HG03521 (cell line): Measurements from ENCODE around the gene PCSK6.
"Not testable (repeated sequence)": the region's sequence is repeated elsewhere in the genome, so short reads cannot be mapped to it uniquely, and the experiment has no call there.

Experiments used
- ATAC-seq: cut with Tn5 transposase; IDR thresholded peaks from one replicate; pipeline ENCODE4 v1.9.1; 2021; ENCODE audit warnings: mild to moderate bottlenecking, moderate library complexity; ENCODE audit not compliant: unreplicated experiment

PCSK6 gene

DNA sequence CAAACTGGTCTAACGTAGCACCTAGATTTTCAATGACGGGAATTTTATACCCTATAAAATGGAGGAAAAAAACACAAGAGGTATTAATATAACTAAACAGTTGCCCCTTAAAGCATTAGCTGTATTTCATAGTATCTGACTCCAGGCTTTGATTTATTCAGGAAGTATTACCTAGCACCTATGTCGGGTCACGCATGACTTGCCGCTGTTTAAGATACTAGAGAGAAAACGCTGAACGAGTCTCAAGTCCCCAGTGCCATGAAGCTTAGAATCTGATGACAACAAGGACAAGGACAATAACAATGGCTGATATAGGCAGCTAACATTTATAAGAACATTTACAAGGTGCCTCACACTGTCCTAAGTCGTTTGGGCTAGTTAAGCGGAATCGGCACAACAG lies 196.4 kb downstream of the PCSK6 start:
- ATAC-seq = no peak

DNA sequence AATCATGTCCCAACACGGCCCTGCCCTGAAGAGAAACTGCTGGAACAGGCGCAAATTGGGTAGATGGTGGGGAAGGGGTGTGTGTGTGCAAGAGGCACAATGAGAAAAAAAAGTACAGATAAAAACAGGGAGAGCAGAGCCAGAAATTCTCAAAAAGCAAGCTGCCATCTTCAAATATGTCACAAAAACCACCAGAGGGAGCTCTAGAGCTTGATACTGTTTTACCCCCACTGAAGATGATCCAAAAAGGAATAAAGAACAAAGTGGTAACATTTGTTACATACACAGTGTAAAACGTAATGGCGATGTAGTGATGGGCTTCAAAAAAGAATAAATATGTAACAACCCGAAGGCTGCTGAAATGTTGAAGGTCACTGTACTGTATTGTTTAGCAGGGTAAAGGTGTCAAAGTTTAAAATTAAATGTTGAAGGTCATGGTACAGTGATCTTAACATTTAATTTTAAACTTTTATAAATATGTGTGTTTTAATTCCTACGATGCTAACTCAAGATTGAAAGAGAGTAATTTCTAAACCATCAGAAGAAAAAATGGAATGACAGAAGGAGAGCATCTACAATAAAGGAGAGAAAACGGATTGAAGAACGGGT lies 200.5 kb downstream of the PCSK6 start:
- no peak for ATAC-seq

DNA sequence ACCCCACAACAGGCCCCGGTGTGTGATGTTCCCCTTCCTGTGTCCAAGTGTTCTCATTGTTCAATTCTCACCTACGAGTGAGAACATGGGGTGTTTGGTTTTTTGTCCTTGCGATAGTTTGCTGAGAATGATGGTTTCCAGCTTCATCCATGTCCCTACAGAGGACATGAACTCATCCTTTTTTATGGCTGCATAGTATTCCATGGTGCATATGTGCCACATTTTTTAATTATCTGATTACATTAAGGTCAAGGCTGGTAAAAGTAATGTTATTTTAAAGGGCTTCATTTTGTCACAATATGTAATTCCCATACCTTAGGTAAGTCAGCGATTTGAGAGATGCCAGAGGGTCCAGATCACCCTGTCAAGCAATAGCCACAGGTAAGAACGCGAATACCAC lies 202.2 kb downstream of the PCSK6 start:
- not testable (repeated sequence) for ATAC-seq

DNA sequence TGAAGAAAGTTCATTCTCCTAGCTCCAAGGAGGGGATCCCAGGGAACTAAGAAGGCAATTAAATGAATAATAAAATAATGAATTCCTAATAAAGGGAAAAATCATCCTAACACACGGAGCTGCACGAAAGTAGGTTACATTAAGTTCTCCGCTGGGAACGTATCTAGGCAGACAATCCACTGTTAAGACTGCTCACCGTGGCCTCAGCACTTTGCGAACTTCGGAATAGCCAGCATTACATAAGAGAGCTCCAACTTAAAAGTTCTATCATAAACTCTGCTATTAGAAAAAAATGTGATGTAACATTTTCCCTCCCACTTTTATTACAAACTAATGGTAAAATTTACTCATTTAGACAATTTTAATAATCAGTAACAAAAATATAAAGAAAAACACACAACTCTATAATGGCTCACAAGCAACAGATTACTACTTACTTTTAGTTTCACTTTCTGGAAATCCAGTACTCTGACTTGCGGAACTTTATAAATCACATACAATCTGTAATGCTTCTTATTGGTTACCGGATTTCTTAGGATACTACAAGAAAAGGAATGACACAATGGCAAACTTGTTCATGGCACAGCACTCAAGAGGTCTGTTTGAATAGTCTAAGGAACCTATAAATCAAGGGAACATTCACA lies 202.9 kb downstream of the PCSK6 start:
- ATAC-seq = no peak

DNA sequence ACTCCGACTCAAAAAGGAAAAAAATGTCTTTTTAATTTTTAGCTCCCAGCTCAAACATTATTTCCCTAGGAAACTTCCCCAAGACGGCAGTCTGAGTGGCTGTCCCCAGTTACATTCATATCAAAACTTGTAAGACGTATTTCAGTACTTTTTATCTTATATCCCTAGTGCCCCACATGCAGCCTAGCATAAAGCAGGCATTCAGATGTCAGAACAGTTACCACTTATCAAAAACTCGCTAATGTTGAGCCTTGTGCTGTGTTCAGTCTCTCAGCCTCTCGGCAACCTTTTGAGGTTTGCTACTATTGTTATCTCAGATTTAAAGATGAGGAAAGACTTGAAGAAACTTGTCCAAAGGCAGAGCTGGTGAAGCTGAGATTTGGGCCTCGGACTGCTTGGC lies 205.6 kb downstream of the PCSK6 start:
- no peak for ATAC-seq

DNA sequence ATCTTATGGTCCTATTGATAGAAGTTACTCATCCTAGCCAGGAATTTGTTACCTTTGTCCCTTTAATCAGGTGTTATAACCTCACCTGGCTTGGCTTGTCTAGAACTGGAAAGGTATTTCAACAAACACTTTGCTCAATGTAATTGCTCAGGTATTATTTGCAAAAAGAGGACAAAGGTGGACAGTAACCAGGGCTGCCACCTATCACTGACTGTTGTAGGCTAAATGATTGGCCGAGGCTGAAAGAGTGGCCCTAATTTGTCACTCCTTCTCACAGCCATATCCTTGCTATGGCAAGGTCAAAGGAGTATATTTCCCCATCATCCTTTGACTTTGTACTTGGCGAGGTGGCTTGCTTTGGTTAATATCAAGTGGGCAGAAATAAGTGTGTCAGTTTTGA lies 209.5 kb downstream of the PCSK6 start:
- ATAC-seq = no peak

- no peak for ATAC-seq
Measured at GRCh38 chr15:101277943-101278564, 211.5 kb downstream of the PCSK6 start.

DNA sequence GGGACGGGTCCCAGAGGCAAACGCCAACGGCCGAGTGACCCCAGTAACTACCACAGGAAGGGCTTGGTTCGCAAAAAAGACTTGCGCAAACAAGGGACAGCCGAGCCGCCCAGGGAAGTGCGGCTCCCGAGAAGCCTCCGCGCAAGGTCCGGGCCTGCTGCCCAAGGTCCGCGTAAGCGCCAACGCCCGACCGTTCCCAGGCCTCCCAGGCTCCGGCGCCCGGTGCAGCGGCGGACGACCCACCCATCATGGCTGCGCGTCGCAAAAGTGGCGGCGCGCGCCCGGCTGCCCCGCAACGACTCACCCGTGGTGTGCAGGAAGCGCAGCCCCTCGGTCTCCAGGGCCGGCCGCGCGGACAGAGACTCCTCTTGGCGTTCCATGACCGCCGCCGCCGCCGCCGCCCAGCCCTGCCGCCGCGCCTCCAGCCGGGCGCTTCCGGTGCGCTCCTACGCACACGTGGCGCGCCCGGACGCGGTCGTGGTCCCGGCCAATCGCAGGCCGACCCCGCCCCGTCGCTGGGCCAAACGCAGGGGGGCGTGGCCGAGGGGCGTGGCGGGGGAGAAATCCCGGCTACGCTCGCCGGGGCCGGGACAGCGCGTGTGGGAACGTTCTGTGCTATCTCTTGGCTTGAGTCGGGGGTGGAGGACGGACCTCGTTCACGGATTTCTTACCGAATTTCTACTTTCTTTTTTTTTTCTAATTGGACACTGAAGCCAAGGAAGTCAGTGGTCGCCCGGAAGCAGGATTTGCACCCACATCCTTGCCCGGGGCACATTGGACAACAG lies 212.3 kb downstream of the PCSK6 start, which contains the start of gene SELENOS:
TSS of gene SELENOS (minus strand) at position 448 of the 785 bp plus-strand sequence. CDS start at position 380, 68 bp downstream.
- ATAC-seq = peak; percentile 87

GRCh38 chr15:101276501-101277037 lies 212.9 kb downstream of the PCSK6 start:
- ATAC-seq = peak; percentile 53

GRCh38 chr15:101275018-101275417 lies 214.5 kb downstream of the PCSK6 start:
- no peak for ATAC-seq

GRCh38 chr15:101273534-101273933 lies 216.0 kb downstream of the PCSK6 start:
- ATAC-seq = no peak

- ATAC-seq = no peak
Measured at GRCh38 chr15:101272584-101272983, 216.9 kb downstream of the PCSK6 start.

- ATAC-seq = no peak
Measured at GRCh38 chr15:101269479-101270223, 219.9 kb downstream of the PCSK6 start.

DNA sequence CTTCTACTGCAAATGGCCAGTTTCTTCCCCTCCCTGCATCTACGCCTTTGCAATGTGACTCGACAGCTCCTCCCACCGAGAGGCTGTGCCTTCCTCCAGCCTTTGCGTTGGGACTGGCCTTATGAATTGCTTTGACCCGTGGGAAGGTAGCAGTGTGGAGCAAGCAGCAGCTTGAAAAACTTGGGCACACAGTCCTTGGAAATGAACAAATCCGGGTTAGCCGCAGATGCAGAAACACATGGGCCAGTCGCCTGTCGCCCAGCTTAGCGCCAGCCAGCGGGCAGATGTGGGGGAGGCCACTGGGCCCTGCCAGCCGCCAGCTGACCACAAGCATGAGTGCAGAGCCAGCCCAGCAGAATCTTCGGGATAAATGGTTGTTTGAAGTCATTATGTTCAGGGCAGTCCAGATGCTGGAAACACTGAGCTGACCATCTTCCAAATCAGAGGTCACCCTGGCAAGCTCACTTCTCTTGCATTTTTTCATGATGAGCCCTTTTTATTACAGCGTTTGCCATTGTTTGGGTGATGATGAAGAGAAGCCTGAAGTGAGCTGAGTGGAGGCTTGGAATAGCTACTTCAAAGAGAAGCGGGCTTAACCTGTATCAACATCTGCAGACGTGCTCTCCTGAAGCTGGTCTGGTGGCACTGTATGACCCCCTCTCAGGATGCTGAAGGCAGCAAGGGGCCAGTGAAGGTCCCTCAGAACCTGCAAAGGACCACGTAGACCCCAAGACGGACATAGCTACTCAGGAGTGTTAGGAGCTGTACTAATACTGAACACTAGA lies 222.0 kb downstream of the PCSK6 start:
- ATAC-seq = no peak

- ATAC-seq = no peak
Measured at GRCh38 chr15:101266787-101267186, 222.7 kb downstream of the PCSK6 start.

GRCh38 chr15:101266034-101266433 lies 223.5 kb downstream of the PCSK6 start:
- ATAC-seq = no peak

DNA sequence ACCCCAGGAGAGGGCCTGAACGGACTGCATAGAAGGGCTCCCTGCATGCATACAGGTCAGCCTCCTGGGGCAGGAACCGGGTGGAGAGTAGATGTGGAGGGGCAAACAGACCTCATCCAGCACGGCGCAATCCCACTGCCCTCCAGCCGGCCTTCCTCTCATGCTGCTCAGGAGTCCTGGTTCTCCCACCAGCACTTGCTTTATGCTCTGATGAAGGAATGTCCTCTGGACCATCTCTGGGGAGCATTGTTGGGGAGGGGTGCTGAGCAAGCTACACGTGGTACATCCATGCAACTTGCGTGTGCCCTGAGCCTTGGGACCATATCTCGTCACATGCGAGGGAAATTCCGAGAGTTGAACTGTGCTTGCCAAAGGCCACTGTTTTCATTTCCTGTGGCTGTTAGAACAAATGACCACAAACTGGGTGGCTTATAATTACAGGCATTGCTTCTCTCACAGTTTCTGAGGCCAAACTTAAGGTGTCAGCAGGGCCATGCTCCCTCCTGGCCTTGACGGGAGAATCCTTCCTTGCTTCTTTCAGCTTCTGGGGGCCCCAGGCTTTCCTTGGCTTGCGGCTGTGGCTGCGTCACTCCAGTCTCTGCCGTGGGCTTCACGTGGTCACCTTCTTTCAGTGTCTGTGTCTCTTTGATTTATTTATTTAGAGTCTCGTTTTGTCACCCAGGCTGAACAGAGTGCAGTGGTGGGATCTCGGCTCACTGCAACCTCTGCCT lies 224.4 kb downstream of the PCSK6 start:
- ATAC-seq = peak; percentile 47

DNA sequence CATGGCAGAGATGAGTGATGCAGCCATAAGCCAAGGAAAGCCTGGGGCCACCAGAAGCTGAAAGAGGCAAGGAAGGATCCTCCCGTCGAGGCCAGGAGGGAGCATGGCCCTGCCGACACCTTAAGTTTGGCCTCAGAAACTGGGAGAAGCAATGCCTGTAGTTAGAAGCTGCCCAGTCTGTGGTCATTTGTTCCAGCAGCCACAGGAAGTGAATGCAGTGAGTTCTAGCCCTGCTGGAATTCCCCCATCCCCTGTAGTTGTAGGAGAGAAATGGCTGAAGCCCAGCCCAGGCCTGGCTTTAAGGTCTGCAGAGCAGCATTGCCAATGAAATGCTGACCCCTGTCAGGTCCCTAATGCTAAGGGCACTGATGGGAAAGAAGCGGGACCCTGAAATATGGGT lies 225.5 kb downstream of the PCSK6 start:
- no peak for ATAC-seq

DNA sequence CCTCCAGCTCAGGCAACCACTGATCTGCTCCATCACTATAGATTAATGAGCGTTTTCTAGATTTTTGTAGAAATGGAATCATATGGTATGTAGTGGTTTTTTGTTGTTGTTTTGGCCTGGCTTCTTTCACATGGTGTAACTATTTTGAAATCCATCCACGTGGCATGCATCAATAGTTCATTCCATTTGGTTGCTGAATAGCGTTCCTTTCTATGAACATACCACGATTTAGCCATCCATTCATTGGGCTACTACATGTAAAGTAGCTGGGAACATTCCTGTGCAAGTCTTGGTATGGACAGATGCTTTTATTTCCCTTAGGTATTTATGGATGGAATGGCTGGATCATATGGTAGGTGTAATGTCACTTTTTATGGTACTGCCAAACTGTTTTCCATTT lies 227.0 kb downstream of the PCSK6 start:
- ATAC-seq = no peak
